ENCODE data around the gene PHF12. TPM values are rescaled to one million over a fixed set of nuclear protein-coding genes. Genes with fewer than 3 reads are reported as not detected.

Gene PHF12
- total and polyA plus RNA-seq, 2 of the 4 experiments (the other 2 are of a cell fraction): 24.4 to 25.6 TPM

- H3K56ac ChIP-seq (ENCODE audit: extremely low read depth, insufficient read depth, low read length): peak overlapping the region; percentile 81; the same call in 1 of the 2 replicates
- H4K8ac ChIP-seq (ENCODE audit: low read depth in 2 of 2, low read length in 2 of 2): peak overlapping the region; percentile 14 to 86; a peak in 2 of 4 replicates
- H2AFZ ChIP-seq (replicated peaks; ENCODE audit: low read length, poor library complexity): peak overlapping the region; percentile 79
- in situ Hi-C loops (cut with MboI; ENCODE audit: low sequenced_read_pairs) (no loop called here), dilution Hi-C loops (cut with HindIII; ENCODE audit: low sequenced_read_pairs, unreplicated experiment) (no loop called here), intact Hi-C loops (cut with micrococcal nuclease) (loop anchor here (5.0 kb wide), 1 partner anchor 42 kb away; no protein-coding TSS in a partner anchor)
- H2BK120ac ChIP-seq (ENCODE audit: low read depth, low read length): peak overlapping the region; percentile 17; the same call in 1 of the 2 replicates
- H3K9ac ChIP-seq (ENCODE audit: low read depth, low read length): peak overlapping the region; percentile 91
- no peaks in the 10 kb centered on the region for H3K9me3 ChIP-seq (ENCODE audit: control insufficient read depth, insufficient read depth, low read length)
- H2BK20ac ChIP-seq (ENCODE audit: low read depth, low read length): no peak overlapping the region
- TF ChIP-seq MXI1 (IDR thresholded peaks at IDR 0.05; ENCODE audit: borderline replicate concordance, low read depth, low read length): no peak
- no peak for TF ChIP-seq SMC3 (IDR thresholded peaks at IDR 0.05; ENCODE audit: low read depth, low read length)
- no peak for TF ChIP-seq FOS (IDR thresholded peaks at IDR 0.05; ENCODE audit: low read depth, low read length)
- H2BK15ac ChIP-seq (ENCODE audit: low read depth, low read length): no peak overlapping the region
- H3K27me3 ChIP-seq (ENCODE audit: control insufficient read depth, insufficient read depth, low read length): no peaks in the 10 kb centered on the region
- peak overlapping the region; percentile 44; the same call in 1 of the 2 replicates for H2AK5ac ChIP-seq (ENCODE audit: low read depth, low read length)
- H2AK9ac ChIP-seq (replicated peaks; ENCODE audit: low read depth, low read length, poor library complexity): peak overlapping the region; percentile 98
- peaks cover 20% of the 10 kb centered on the region for H3K9me1 ChIP-seq (ENCODE audit: insufficient read depth, low read length)
- peak overlapping the region; percentile 72 for H2BK5ac ChIP-seq (ENCODE audit: low read depth, low read length, poor library complexity, severe bottlenecking)
- peak overlapping the region; percentile 84 for H3K4me2 ChIP-seq (ENCODE audit: low read depth, low read length)
- DNase-seq (peak; percentile 34), ATAC-seq (ENCODE audit: low read depth) (no peak)
- peaks cover 58% of the 10 kb centered on the region for H4K20me1 ChIP-seq (ENCODE audit: insufficient read depth, low read length)
- H3K4me1 ChIP-seq (ENCODE audit: control insufficient read depth, insufficient read depth, low read length): peaks cover 13% of the 10 kb centered on the region
- no peaks in the 10 kb centered on the region; the same call in 1 of the 2 replicates for H3K36me3 ChIP-seq (ENCODE audit: control insufficient read depth, insufficient read depth, low read length)
- peak overlapping the region; percentile 81 for H3K14ac ChIP-seq (replicated peaks; ENCODE audit: low read depth, low read length)
- H3K4me3 ChIP-seq (ENCODE audit: insufficient read depth, low read depth, low read length): peak overlapping the region; percentile 92
- WGBS, 2 experiments (ENCODE audit: extremely low coverage in 2 of 2, insufficient read length in 1 of 2): 0% methylated on average over 5 of the region's 15 CpGs; no CpG with 5 or more reads in 1 of the 2 experiments
- no TSS peak for BruUV-seq (replicated peaks)
- H3K18ac ChIP-seq (ENCODE audit: low read depth, low read length): peak overlapping the region; percentile 18; the same call in 1 of the 2 replicates
- peak overlapping the region; percentile 57 for H4K91ac ChIP-seq (ENCODE audit: insufficient read depth, low read depth, low read length)
- peak overlapping the region; percentile 91 for H3K27ac ChIP-seq (ENCODE audit: insufficient read depth, low read length)
- H3K4ac ChIP-seq (ENCODE audit: low read depth, low read length): peak overlapping the region; percentile 80
- POLR2A ChIA-PET (ENCODE audit: unreplicated experiment): no interaction called here
- H3K79me1 ChIP-seq (ENCODE audit: low read depth in 1 of 2, low read length in 2 of 2): peaks cover 7 to 49% of the 10 kb centered on the region in 2 experiments; a peak in 3 of 4 replicates
- CTCF ChIA-PET: interaction anchor here (0.9 to 1.0 kb wide), 2 partner anchors 40 to 199 kb away, joined by 3 read pairs; no protein-coding TSS in a partner anchor
- peak overlapping the region; percentile 82 for H3K23ac ChIP-seq (ENCODE audit: low read depth, low read length)
- peak overlapping the region; percentile 24; the same call in 1 of the 2 replicates for H4K5ac ChIP-seq (ENCODE audit: low read depth, low read length)
Measured at GRCh38 chr17:28948873-28949184, 2.5 kb downstream of the PHF12 start.
